Measurements from ENCODE around the gene NBEA.
"Not testable (repeated sequence)": the region's sequence is repeated elsewhere in the genome, so short reads cannot be mapped to it uniquely, and the experiment has no call there.

Gene NBEA

GRCh38 chr13:35649162-35649561, 707.1 kb downstream of the NBEA start:
- no peak for DNase-seq (ENCODE audit: low spot score)

DNA sequence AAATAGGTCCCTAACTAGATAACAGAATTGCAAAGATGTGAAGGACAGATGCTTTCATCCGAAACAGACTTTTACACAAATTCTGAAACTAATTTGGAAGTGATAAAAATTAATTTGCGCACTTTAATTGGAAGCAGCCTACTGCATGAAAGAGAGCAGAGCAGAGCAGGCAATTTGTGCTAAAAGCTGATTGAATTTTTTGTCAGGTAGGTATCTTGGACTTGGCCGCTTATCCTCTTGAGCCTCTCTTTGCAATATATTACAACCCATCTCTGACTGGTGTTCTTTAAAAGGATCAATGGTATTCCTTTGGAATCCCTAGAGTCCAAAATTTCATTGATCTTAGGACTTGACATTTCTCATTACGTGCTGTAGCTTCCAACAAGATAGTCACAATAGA, 717.7 kb downstream of the NBEA start:
- no peak for DNase-seq (ENCODE audit: low spot score)

DNA sequence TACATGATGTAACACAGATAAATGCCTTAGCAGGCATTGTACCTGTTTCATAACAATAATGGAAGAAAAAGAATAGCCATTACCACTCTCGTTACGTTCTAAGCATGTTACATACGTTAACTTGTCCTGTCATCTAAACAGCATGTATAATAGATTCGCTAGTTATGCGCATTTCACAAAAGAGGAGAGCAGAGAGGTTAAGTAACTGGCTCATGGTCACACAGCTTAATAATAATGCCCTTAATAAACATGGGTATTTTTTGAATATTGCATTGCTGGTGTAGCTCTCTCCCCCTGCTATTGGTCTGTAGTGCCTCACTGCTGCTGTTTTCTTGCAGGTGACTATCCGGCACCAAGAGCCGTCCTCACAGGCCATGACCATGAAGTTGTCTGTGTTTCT, 722.7 kb downstream of the NBEA start:
- DNase-seq (ENCODE audit: low spot score) = no peak

DNA sequence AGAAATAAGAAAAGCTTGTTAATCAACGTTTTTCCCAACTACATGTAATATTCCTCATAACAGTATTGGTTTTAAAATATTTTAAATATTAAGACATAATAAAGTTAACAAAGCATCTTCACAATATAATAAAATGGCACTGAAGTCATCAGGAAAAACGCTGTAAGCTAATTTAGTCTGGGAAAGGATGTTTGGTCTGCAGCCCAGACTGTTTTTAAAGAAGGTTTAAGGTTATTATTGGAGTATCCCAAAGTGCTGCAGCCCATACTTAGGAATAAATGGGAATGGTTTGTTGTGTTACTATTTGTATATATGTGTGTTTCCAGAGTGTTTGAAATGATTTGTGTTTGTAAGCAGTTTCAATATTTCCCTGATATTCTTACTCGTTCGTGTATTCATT, 727.3 kb downstream of the NBEA start:
- no peak for DNase-seq (ENCODE audit: low spot score)

DNA sequence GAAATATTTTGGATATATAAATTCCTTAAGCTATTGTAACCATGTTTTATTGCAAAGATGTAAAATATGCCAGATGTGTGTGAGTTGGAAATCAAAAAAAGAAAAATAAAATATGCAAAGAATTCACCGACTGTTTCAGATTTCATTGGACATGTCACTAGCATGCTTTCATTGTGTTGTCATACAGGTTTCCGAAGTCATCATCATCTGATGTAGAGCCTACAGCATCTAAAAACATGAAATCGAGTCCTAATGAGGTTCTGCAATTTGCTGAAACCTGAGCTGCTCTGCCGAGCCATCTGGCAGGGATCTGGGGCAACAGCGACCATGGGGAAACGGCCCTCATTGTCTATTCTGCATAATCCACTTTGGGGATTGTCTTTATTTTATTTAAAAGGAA, 730.5 kb downstream of the NBEA start:
- no peak for DNase-seq (ENCODE audit: low spot score)

DNA sequence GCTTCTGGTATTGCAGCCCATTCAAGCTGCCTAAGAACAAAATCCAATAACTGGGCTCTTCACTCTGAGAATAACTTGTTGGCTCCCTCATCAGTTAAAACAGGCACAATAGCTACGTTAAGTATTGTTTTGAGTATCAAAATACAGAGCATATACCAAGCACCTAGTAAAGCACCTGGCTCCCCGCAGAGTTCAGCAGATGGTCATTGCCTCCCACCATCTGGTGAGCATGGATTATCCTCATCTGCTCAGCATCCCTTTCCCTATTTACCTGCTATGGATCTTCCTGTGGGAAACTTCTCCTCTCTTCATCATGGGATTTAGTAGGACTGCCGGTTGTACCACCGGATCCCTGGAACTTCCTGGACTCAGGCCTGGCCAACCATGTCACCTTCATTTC, 733.6 kb downstream of the NBEA start:
- DNase-seq (ENCODE audit: low spot score) = no peak

- DNase-seq (ENCODE audit: low spot score) = not testable (repeated sequence)
Measured at GRCh38 chr13:35677863-35678262, 735.8 kb downstream of the NBEA start.

GRCh38 chr13:35681685-35682084, 739.6 kb downstream of the NBEA start:
- no peak for DNase-seq (ENCODE audit: low spot score)

- DNase-seq (ENCODE audit: low spot score) = no peak
Measured at GRCh38 chr13:35684432-35684831, 742.4 kb downstream of the NBEA start.

- no peak for DNase-seq (ENCODE audit: low spot score)
Measured at GRCh38 chr13:35687336-35687735, 745.3 kb downstream of the NBEA start.

DNA sequence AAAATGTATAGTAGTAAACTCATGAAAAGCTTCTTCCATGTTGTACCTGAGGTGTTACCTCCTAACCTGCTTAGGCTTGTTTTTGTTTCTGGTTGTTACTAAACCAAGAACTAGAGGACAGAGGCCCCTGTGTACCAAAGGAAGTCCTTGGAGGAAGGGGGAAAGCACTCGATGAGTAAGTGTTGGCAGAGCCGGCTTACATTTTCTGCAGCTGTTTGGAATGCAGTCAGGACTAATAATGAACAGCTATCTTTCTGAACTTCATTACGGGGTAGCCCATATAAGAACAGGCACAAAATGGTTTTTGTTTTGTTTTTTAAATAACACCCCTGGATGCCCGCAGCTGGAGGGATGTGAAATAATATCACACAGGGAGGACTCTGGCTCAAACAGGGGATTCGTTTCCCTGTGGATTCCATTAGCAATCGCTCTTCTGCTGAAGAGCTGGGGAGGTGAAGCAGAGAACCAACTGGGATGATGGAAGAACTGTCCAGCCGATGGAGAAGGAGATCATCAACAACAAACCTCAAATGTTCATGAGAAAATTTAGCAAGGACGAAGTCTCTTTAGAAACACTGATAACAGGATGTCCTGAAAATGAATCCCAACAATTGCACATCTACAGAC, 748.6 kb downstream of the NBEA start:
- DNase-seq (ENCODE audit: low spot score) = no peak

DNA sequence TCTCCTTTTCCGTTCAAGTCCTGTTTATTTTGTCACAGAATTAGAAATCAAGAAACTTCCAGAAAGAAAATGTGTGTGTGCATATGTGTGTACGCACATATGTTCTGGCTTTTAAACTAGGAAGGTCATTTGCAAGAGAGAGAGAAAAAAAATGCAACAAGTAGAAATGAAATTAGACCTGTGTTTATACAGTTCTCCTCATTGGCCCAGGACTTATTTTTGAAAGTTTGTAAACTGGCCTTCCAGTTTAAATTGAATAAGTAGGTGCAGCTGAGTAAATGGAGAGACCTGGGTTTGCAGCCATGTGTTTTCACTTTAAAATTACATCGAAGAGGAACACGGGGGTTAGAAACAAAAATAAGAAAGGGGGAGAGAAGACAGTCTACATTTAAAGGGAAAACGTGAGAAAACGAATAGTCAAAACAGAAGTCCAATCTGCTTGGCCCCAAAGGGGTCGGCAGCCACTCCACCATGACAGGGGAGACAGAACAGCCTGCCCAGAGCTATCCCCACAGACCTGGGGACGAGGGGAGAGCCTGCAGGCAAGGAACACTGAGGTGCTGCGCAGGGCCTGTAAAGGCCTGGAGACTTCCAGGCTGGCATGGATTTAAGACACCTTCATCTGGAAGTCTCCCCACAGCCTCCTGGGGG, 751.2 kb downstream of the NBEA start:
- DNase-seq (ENCODE audit: low spot score) = no peak

DNA sequence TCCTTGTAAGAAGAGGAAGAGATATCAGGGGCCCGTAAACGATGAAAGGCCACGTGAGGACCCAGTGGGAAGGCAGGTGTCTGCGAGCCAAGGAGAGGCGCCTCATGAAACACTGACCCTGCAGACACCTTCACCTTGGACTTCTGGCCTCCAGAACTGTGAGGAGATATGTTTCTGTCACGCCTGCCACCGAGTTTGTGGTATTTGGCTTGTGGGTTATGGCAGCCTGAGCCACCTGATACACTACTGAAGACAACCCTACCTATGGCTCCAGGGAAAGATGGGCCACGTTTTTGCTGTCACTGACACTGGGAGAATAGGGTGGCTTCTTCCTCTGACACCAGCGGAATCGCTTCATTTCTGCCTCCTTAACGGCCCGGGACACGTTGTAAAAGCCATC, 752.0 kb downstream of the NBEA start:
- DNase-seq (ENCODE audit: low spot score) = no peak

GRCh38 chr13:35694549-35695447, 752.7 kb downstream of the NBEA start:
- DNase-seq (ENCODE audit: low spot score) = no peak

- DNase-seq (ENCODE audit: low spot score) = no peak
Measured at GRCh38 chr13:35695448-35695770, 753.3 kb downstream of the NBEA start.

DNA sequence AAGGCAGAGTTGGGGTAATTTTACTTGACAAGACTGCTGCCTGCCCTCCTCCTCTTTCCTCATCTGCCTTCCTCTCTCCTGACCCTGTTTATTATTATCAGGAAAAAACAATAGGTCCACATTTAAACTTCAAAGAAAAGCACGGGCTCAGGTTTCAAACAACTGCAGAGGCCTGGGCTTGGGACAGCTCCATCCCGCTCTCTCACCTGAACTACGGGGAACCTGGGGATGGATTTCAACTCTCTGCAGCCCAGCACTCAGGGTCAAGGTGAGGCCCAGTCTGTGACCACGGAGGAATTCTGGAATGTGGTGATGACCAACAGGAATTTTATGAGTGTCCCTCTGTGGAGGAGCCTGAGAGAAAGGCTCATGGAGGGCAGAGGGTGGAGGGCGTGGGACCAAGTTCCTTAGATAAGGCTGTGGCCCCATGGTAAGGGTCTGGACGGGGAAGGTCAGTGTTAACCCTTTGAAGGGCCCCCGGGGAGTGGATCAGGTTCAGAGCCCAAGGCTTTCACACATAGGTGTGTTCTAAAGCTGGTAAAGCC, 755.2 kb downstream of the NBEA start:
- DNase-seq (ENCODE audit: low spot score) = no peak

DNA sequence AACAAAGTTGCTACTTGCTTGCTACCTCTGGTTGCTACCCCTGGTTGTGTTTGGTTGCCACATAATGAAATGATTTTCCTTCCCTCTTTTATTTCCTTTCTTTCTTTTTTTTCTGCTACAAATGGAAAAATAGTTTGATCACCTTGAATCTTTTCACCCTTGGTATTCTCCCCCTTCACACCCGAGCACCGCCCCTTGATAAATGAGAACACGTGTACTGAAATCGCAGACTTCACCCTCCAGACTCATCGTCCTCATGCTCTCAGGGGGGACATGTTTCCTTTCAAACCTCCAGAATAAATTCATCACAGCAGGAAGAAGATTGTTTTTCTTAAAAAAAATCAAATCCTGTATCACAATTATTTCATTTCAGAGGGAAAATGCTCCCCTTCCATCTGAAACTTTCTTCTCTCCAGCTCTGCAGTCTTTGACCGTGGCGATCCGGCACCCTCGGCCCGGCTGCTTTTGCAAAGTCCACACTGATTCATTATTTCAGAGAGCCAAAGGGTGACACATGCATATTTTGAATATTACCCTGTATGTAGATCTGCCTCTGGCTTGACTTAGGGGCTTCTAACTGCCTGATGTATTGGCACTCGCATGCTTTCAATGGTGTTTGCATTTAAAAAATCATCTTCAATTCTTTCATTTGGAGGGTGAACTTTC, 757.0 kb downstream of the NBEA start:
- DNase-seq (ENCODE audit: low spot score) = no peak

DNA sequence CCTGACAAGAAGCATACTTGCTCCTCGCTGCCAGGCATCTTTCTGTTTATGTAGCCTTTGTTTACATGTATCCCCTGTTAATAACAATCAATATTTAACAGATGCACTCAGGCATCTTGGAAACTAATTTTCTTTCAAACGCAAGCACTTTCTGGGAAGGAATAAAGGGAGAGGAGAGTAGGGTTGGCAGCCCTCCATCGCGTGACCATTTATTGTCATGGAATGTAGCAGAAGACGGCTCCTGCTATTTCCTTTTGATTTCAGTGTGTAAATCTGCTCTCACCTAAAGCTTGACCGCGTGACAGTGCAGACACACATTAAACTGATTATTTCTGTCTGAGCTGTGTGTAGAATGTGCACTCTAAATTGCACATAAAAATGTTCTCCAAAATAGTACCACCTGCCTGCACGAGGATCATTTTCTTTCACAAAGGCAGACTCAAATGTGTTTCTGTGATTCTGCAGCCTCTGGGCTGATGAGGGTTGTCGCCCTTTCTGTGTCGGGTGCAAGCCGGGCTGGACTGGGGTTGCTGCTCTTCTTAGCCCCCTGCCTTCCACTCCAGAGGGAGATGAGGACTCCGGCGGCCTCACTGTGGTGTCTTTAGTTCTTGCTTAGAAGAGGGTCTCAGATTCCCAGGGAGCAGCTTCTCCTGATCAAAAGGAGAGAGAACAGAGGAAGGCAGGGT, 757.9 kb downstream of the NBEA start:
- no peak for DNase-seq (ENCODE audit: low spot score)

DNA sequence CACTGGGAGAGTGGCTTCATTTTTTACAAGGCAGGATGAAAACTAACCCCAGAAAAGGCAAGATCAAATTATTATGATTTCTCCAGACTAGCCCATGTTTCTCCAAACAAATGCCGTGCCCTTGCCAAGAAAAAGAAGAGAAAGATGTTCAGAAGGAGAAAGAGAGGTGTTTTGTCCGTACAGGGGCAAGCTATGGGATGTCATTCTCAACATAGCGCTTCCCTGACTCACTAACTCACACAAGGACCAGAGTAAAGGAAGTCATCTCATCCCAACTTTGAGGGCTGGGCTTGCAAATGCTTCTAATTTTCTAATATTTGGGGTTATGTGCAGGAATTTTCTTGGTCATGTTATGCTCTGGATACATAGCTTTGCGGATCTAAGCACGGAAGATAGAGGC, 758.6 kb downstream of the NBEA start:
- no peak for DNase-seq (ENCODE audit: low spot score)

GRCh38 chr13:35702316-35702715, 760.2 kb downstream of the NBEA start:
- DNase-seq (ENCODE audit: low spot score) = no peak

DNA sequence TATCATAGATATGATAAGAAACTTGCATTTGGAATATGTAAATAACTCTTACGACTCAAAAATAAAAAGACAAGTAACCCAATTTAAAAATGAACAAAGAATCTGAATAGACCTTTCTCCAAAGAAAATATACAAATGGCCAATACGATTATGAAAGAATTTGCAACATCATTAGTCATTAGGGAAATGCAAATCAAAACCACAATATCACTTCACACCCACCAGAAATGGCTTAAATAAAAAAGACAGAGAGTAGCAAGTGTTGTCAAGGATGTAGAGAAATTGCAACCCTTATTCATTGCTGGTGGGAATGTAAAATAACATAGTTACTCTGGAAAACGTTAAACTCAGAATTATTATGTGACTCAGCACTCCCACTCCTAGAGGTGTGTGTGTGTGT, 761.0 kb downstream of the NBEA start:
- DNase-seq (ENCODE audit: low spot score) = no peak

- no peak for DNase-seq (ENCODE audit: low spot score)
Measured at GRCh38 chr13:35704331-35704730, 762.3 kb downstream of the NBEA start.
